HepG2 (cell line): Measurements from ENCODE around the gene ACOT13. TPM values are rescaled to one million over a fixed set of nuclear protein-coding genes. Genes with fewer than 3 reads are reported as not detected.

Source experiments
- AGO1 ChIP-seq: fragments of 200-400 bp; formaldehyde crosslinking; IDR thresholded peaks from 2 replicates; pipeline ENCODE4 v1.6.1; 2017; ENCODE audit warnings: mild to moderate bottlenecking, low read depth, low read length, moderate library complexity; ENCODE audit not compliant: poor library complexity, severe bottlenecking
- BRCA1 ChIP-seq: sonication (generic); formaldehyde crosslinking; IDR thresholded peaks from 2 replicates; pipeline ENCODE4 v1.4.0; 2020; ENCODE audit warnings: missing genetic modification reagents
- CC2D1A ChIP-seq: sonication (generic); formaldehyde crosslinking; IDR thresholded peaks from 2 replicates; pipeline ENCODE4 v1.8.1; 2023; ENCODE audit warnings: mild to moderate bottlenecking, missing genetic modification reagents
- CEBPB ChIP-seq: IDR thresholded peaks from 2 replicates; pipeline ENCODE4 v1.6.1; 2011; ENCODE audit warnings: low read depth, low read length, improper control_type of control experiment, borderline replicate concordance
- CREB3 ChIP-seq: sonication (generic); formaldehyde crosslinking; IDR thresholded peaks from 2 replicates; pipeline ENCODE4 v1.5.0; 2020; ENCODE audit warnings: missing genetic modification reagents
- FLYWCH1 ChIP-seq: sonication (generic); formaldehyde crosslinking; IDR thresholded peaks from 2 replicates; pipeline ENCODE4 v1.8.1; 2023; ENCODE audit warnings: mild to moderate bottlenecking, missing genetic modification reagents
- HBP1 ChIP-seq: IDR thresholded peaks from 2 replicates; pipeline ENCODE4 v1.6.1; 2016; ENCODE audit warnings: low read depth, control low read depth
- MXD4 ChIP-seq: IDR thresholded peaks from 2 replicates; pipeline ENCODE4 v1.6.1; 2016; ENCODE audit warnings: mild to moderate bottlenecking, missing biosample characterization, missing genetic modification reagents
- SATB2 ChIP-seq: sonication (generic); formaldehyde crosslinking; IDR thresholded peaks from 2 replicates; pipeline ENCODE4 v1.5.0; 2020; ENCODE audit warnings: missing genetic modification reagents
- SMAD3 ChIP-seq: sonication (generic); formaldehyde crosslinking; IDR thresholded peaks from 2 replicates; pipeline ENCODE4 v1.4.0; 2020; ENCODE audit warnings: missing genetic modification reagents
- SSRP1 ChIP-seq: IDR thresholded peaks from 2 replicates; pipeline ENCODE4 v1.6.1; 2016; ENCODE audit warnings: control low read depth
- TIGD3 ChIP-seq: sonication (generic); formaldehyde crosslinking; IDR thresholded peaks from 2 replicates; pipeline ENCODE4 v1.5.1; 2020; ENCODE audit warnings: mild to moderate bottlenecking, missing genetic modification reagents, borderline replicate concordance
- TRIM22 ChIP-seq: fragments of 450-650 bp; IDR thresholded peaks from 2 replicates; pipeline ENCODE4 v1.6.1; 2017
- ZNF335 ChIP-seq: sonication (generic); formaldehyde crosslinking; IDR thresholded peaks from 2 replicates; pipeline ENCODE4 v1.4.0; 2020; ENCODE audit warnings: missing genetic modification reagents
- ZNF607 ChIP-seq: sonication (generic); formaldehyde crosslinking; IDR thresholded peaks from 2 replicates; pipeline ENCODE4 v1.5.1; 2020; ENCODE audit warnings: missing genetic modification reagents, mild to moderate bottlenecking, borderline replicate concordance
- ZNF687 ChIP-seq: sonication (generic); formaldehyde crosslinking; IDR thresholded peaks from 2 replicates; pipeline ENCODE4 v1.5.1; 2020; ENCODE audit warnings: mild to moderate bottlenecking, missing genetic modification reagents, moderate library complexity
- ZNF788 ChIP-seq: sonication (generic); formaldehyde crosslinking; IDR thresholded peaks from 2 replicates; pipeline ENCODE4 v1.5.0; 2020; ENCODE audit warnings: mild to moderate bottlenecking, missing genetic modification reagents, borderline replicate concordance
- polyA plus RNA-seq, 8 experiments: library from polyadenylated mRNA; depleted of rRNA in 3 of 8; stranded (reverse) in 7 of 8; unstranded in 1 of 8; fragments of >200 nt; fragmentation: Illumina TruSeq in 4 of 8; extraction: Trizol in 4 of 8; gene quantifications; 2 replicates each; pipeline versions ENCODE4 v1.2.1 to v1.2.3, GENCODE V29; 2011 to 2016; ENCODE audit warnings: low read depth in 4 of 8, missing spikeins in 1 of 8, mixed read lengths in 1 of 8; ENCODE audit not compliant: insufficient read depth in 1 of 8
- total RNA-seq, 5 experiments: library from RNA; depleted of rRNA; stranded (reverse); fragments of >200 nt; fragmentation: Illumina TruSeq; extraction: Trizol; gene quantifications; 2 replicates each; pipeline ENCODE4 v1.2.3, GENCODE V29; 2016; ENCODE audit warnings: low read depth in 1 of 5
- TF ChIP-seq, protein P1 (sequence below): IDR thresholded peaks from 2 replicates; pipeline ENCODE4 v1.6.1; 2012; ENCODE audit warnings: low read depth, low read length, improper control_type of control experiment

The ACOT13 gene
- total and polyA plus RNA-seq, 2 of the 13 experiments (the other 11 are each of a cell fraction or from before 2014, with no cell fraction given), result 31.5 to 45.1 TPM

DNA sequence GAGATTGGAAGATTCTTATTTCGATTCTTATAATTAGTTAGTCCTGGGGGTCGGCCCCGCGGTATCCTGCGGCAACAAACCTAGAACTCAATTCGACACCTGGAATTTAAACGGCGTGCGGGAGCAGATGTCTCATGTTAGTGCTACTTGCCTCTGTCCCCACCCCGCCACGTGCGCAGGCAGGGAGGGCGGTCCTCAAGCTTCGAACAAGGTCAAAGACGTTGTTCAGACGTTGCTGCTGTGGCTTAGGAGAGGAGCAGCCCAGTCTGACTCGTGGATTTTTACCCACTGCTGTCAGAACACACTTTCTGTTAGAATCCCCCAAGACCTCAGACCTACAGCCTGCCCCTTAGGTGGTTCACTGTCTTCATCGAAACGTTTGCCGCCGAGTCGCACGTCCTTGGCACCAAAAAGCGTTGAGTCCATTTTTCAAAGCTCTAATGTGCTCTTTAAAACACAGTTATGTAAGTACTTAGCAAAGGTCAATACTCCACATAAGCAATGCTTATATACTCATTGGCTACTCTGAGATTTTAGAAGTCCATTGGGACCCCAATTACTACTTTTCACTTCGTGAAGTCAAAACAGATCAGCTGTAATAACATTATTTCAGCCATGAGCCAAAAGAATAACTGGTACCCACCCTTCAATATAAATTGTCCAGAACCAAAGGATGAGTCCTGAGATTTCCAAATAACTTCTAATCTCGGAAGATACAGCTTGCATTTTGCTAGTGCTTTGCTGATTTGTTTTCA, 54.8 kb downstream of the ACOT13 start (continued):
- TF ChIP-seq ZNF687 (CRISPR knock-in tag), result peak; percentile 99
- no peak; the same call in 1 of the 2 replicates for TF ChIP-seq ZNF607 (CRISPR knock-in tag)
- TF ChIP-seq CEBPB, result no peak
- peak; percentile 95 for TF ChIP-seq MXD4 (CRISPR knock-in tag)
- TF ChIP-seq CREB3 (CRISPR knock-in tag), result no peak
- no peak for TF ChIP-seq TIGD3 (CRISPR knock-in tag)
- peak; percentile 70; the same call in 1 of the 2 replicates for TF ChIP-seq SATB2 (CRISPR knock-in tag)
- no peak for TF ChIP-seq AGO1
- TF ChIP-seq ZNF788, result peak; percentile 52; the same call in 1 of the 2 replicates
- TF ChIP-seq HBP1 (CRISPR knock-in tag), result no peak; the same call in 1 of the 2 replicates
- no peak for TF ChIP-seq BRCA1 (CRISPR knock-in tag)
- TF ChIP-seq, protein P1, sequence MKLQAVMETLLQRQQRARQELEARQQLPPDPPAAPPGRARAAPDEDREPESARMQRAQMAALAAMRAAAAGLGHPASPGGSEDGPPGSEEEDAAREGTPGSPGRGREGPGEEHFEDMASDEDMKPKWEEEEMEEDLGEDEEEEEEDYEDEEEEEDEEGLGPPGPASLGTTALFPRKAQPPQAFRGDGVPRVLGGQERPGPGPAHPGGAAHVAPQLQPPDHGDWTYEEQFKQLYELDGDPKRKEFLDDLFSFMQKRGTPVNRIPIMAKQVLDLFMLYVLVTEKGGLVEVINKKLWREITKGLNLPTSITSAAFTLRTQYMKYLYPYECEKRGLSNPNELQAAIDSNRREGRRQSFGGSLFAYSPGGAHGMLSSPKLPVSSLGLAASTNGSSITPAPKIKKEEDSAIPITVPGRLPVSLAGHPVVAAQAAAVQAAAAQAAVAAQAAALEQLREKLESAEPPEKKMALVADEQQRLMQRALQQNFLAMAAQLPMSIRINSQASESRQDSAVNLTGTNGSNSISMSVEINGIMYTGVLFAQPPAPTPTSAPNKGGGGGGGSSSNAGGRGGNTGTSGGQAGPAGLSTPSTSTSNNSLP, result no peak; the same call in 1 of the 2 replicates
- TF ChIP-seq CC2D1A (CRISPR knock-in tag), result no peak
- no peak for TF ChIP-seq FLYWCH1 (CRISPR knock-in tag)
- TF ChIP-seq TRIM22, result no peak
- peak; percentile 96 for TF ChIP-seq SMAD3 (CRISPR knock-in tag)
- 0 out of 2 replicates have a peak, but pooled peaks have one; percentile 35 for TF ChIP-seq SSRP1 (CRISPR knock-in tag)
- no peak for TF ChIP-seq ZNF335 (CRISPR knock-in tag)
